Lung microvascular endothelial cell (primary cell): Measurements from ENCODE around the gene TTC24. TPM values are rescaled to one million over a fixed set of nuclear protein-coding genes. Genes with fewer than 3 reads are reported as not detected.

Source experiments
- total RNA-seq: library from RNA; depleted of rRNA; stranded (reverse); fragments of >200 nt; gene quantifications from 2 replicates; pipeline ENCODE4 v1.2.1, GENCODE V29; 2014

Gene TTC24
- total RNA-seq, 1 donor from 2014 or later = not detected

Other genes starting within 250 kb of the TTC24 start
- 374 and 548 TPM in 2 replicates for gene CCT3, start 241.4 kb upstream of the TTC24 start, total RNA-seq
- 0.22 TPM in 1 of 2 replicates, not detected in the other for gene TSACC, start 241.2 kb upstream of the TTC24 start, total RNA-seq
- gene RHBG, start 210.5 kb upstream of the TTC24 start, total RNA-seq = not detected in 2 replicates
- 3.7 and 4.4 TPM in 2 replicates for gene MEF2D, start 78.9 kb upstream of the TTC24 start, total RNA-seq
- gene IQGAP3, start 7.2 kb upstream of the TTC24 start, total RNA-seq = 3.0 and 7.0 TPM in 2 replicates
- gene NAXE, start 12.1 kb downstream of the TTC24 start, total RNA-seq = 56.2 and 58.5 TPM in 2 replicates
- 8.9 and 9.9 TPM in 2 replicates for gene GPATCH4, start 21.8 kb downstream of the TTC24 start, total RNA-seq
- gene HAPLN2, start 39.7 kb downstream of the TTC24 start, total RNA-seq = not detected in 2 replicates
- not detected in 2 replicates for gene BCAN, start 62.4 kb downstream of the TTC24 start, total RNA-seq
- 32.9 and 57.3 TPM in 2 replicates for gene NES, start 97.7 kb downstream of the TTC24 start, total RNA-seq
- gene CRABP2, start 125.9 kb downstream of the TTC24 start, total RNA-seq = not detected in 2 replicates
- gene METTL25B, start 148.7 kb downstream of the TTC24 start, total RNA-seq = 6.5 and 18.3 TPM in 2 replicates
- 4.4 and 6.3 TPM in 2 replicates for gene ISG20L2, start 149.0 kb downstream of the TTC24 start, total RNA-seq
- gene MRPL24, start 161.4 kb downstream of the TTC24 start, total RNA-seq = 40.3 TPM in 2 replicates
- 88.5 and 94.4 TPM in 2 replicates for gene HDGF, start 172.0 kb downstream of the TTC24 start, total RNA-seq
- gene PRCC, start 187.8 kb downstream of the TTC24 start, total RNA-seq = 6.8 and 9.3 TPM in 2 replicates
- under 0.01 TPM in 1 of 2 replicates, not detected in the other for gene SH2D2A, start 237.1 kb downstream of the TTC24 start, total RNA-seq